Upper lobe of left lung (tissue), 6 donors: Measurements from ENCODE around the gene PRLH. TPM values are rescaled to one million over a fixed set of nuclear protein-coding genes. Genes with fewer than 3 reads are reported as not detected.
A peak's percentile ranks its signal among the peaks of the same experiment; 100 is the strongest.

Experiments used
- ATAC-seq, 2 donors: fragments of 200-7000 bp; cut with Tn5 transposase; one replicate each; pipeline ENCODE4 v1.9.1; 2022; ENCODE audit warnings: mild to moderate bottlenecking in 2 of 2, moderate library complexity in 2 of 2; ENCODE audit not compliant: low FRiP score in 2 of 2
- DNase-seq, 2 donors: peaks; one replicate each; pipeline ENCODE4 v3.0.0-alpha.2; 2019 to 2020
- H3K27ac ChIP-seq, 4 donors: fragments of 200-600 bp; sonication (generic); one replicate each; pipeline ENCODE4 v1.5.1; 2016 to 2019
- H3K27me3 ChIP-seq, 4 donors: fragments of 200-600 bp; sonication (generic); one replicate each; pipeline ENCODE4 v1.5.1; 2017 to 2019
- H3K36me3 ChIP-seq, 4 donors: fragments of 200-600 bp; sonication (generic); one replicate each; pipeline ENCODE4 v1.5.1; 2016 to 2019
- H3K4me1 ChIP-seq, 4 donors: fragments of 200-600 bp; sonication (generic); one replicate each; pipeline ENCODE4 v1.5.1; 2018 to 2019
- H3K4me3 ChIP-seq, 4 donors: fragments of 200-600 bp; sonication (generic); one replicate each; pipeline ENCODE4 v1.5.1; 2017 to 2019; ENCODE audit warnings: mild to moderate bottlenecking in 2 of 4, moderate library complexity in 1 of 4
- H3K9me3 ChIP-seq, 4 donors: fragments of 200-600 bp; sonication (generic); one replicate each; pipeline ENCODE4 v1.5.1; 2018 to 2019
- EP300 ChIP-seq, 4 donors: sonication (generic); formaldehyde crosslinking; IDR thresholded peaks; one replicate each; pipeline ENCODE4 v1.5.1; 2017; ENCODE audit warnings: antibody characterized with exemption in 4 of 4, control low read depth in 2 of 4
- POLR2A ChIP-seq, 4 donors: fragments of 450-650 bp; IDR thresholded peaks; one replicate each; pipeline ENCODE4 v1.5.1; 2016 to 2017; ENCODE audit warnings: antibody characterized with exemption in 4 of 4, mild to moderate bottlenecking in 2 of 4
- POLR2AphosphoS5 ChIP-seq, 2 donors: sonication (generic); formaldehyde crosslinking; IDR thresholded peaks; one replicate each; pipeline ENCODE4 v1.5.1; 2017; ENCODE audit warnings: antibody characterized with exemption in 2 of 2
- WGBS, 2 donors: methylation state at CpG; one replicate each; pipeline ENCODE4 v1.1.5; 2017 to 2018; 5-methylcytosine and 5-hydroxymethylcytosine counted together
- total RNA-seq, 6 donors: library from RNA; depleted of rRNA in 4 of 6; stranded (reverse); fragments of >200 nt in 4 of 6; gene quantifications; one replicate each; pipeline versions ENCODE4 v1.1.0 to v1.2.1, GENCODE V29; 2016 to 2021
- TF ChIP-seq, protein P1 (sequence below), 6 experiments: fragments of 450-650 bp in 4 of 6; fragments of 200-600 bp in 2 of 6; sonication (generic) in 2 of 6; IDR thresholded peaks; one replicate each; pipeline ENCODE4 v1.5.1; 2016 to 2019; ENCODE audit warnings: antibody characterized with exemption in 6 of 6
- donor health status: DM: no; HTN: no; CAD: no; lungs with moderate emphysema.
- donor health status: DM: no; HTN: yes; CAD: no; lungs with severe emphysema.

PRLH gene
- total RNA-seq, 6 donors from 2014 or later: not detected

DNA sequence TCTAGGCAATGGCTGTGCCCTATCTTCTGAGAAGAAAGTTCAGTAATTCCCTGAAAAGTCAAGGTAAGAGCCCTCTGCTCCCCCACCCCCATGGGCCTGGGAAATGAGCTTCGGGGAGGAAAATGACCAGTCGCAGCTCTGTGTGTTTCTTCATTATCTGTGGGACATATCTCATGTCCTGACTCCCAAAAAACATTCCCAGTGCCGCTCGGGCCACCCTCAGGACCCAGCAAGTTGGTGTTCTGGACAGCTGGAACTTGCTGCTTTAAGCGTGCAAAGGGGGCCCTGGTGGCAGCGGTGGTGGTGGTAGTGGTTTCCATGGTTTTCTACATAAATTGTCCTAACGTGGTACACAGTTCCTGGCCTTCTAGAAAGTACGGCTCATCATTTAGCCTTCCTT is 17.2 kb upstream of the PRLH start:
- DNase-seq (no peak), ATAC-seq (no peak)
- H3K27ac ChIP-seq: no peak overlapping the region
- TF ChIP-seq, protein P1, sequence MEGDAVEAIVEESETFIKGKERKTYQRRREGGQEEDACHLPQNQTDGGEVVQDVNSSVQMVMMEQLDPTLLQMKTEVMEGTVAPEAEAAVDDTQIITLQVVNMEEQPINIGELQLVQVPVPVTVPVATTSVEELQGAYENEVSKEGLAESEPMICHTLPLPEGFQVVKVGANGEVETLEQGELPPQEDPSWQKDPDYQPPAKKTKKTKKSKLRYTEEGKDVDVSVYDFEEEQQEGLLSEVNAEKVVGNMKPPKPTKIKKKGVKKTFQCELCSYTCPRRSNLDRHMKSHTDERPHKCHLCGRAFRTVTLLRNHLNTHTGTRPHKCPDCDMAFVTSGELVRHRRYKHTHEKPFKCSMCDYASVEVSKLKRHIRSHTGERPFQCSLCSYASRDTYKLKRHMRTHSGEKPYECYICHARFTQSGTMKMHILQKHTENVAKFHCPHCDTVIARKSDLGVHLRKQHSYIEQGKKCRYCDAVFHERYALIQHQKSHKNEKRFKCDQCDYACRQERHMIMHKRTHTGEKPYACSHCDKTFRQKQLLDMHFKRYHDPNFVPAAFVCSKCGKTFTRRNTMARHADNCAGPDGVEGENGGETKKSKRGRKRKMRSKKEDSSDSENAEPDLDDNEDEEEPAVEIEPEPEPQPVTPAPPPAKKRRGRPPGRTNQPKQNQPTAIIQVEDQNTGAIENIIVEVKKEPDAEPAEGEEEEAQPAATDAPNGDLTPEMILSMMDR (IDR thresholded peaks at IDR 0.05): no peak
- TF ChIP-seq POLR2AphosphoS5 (IDR thresholded peaks at IDR 0.05) (no peak), POLR2A (IDR thresholded peaks at IDR 0.05) (no peak), EP300 (IDR thresholded peaks at IDR 0.05) (no peak)
- 87% methylated on average over 8 of the region's 8 CpGs for WGBS, 2 donors
- no peak overlapping the region for H3K4me3 ChIP-seq
- H3K27me3 ChIP-seq: no peaks in the 10 kb centered on the region
- H3K4me1 ChIP-seq: peaks cover 6 to 16% (median 8%) of the 10 kb centered on the region in 4 donors
- H3K9me3 ChIP-seq: no peaks in the 10 kb centered on the region
- H3K36me3 ChIP-seq: peaks cover 4 to 29% (median 9%) of the 10 kb centered on the region in 4 donors

DNA sequence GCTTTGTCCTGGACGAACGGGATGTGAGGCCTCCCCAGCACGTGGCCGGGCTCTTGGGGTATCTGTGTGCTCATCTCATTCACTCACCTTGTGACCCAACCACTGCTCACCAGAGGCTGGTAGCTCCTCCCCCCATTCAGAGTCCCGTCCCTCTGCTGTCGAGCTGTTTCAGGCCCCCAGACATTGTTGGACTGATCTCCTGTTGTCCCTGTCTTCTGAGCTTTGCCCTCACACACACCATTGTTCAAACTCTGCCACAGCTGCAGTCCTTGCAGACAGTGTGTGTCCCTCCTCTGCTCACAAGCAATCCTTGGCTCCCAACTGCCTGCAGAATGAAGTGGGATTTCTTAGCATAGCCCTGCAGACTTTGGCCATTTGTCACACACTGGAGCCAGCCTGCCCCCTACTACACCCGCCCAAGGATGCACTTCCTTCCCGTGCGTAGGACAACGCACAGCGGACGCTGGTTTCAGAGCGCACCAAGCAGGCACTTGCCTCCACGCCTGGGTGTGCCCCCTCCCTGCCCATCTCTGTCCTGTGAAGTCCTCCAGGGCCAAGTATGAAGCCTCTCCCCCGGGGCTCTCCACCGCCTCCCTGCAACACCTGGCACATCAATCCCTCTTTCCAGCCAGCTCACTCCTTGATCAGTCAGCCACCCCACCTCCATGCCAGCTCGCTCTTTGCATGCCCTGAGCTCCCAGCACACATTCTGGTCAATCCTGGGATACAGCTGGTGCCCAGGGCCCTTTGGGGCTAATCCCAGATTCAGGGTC is 16.5 kb upstream of the PRLH start:
- H3K9me3 ChIP-seq: peaks cover 0 to 2% (median 0%) of the 10 kb centered on the region in 4 donors
- peak overlapping the region in 1 of 4 donors; percentile 23 for H3K27ac ChIP-seq
- H3K36me3 ChIP-seq: peaks cover 4 to 29% (median 12%) of the 10 kb centered on the region in 4 donors
- ATAC-seq (peak in 1 of 2 donors; percentile 6), DNase-seq (no peak)
- TF ChIP-seq POLR2AphosphoS5 (IDR thresholded peaks at IDR 0.05) (peak in 1 of 2 donors; percentile 27), POLR2A (IDR thresholded peaks at IDR 0.05) (no peak)
- peaks cover 6 to 16% (median 8%) of the 10 kb centered on the region in 4 donors for H3K4me1 ChIP-seq
- no peak overlapping the region for H3K4me3 ChIP-seq
- H3K27me3 ChIP-seq: no peaks in the 10 kb centered on the region
- 67 to 72% methylated on average over 11 to 17 of the region's 17 CpGs for WGBS, 2 donors

GRCh38 chr2:237551071-237551574 is 15.3 kb upstream of the PRLH start:
- Histone ChIP-seq H3K4me3 (no peak overlapping the region), H3K9me3 (peaks cover 7 to 15% (median 10%) of the 10 kb centered on the region in 4 donors), H3K27ac (no peak overlapping the region), H3K27me3 (no peaks in the 10 kb centered on the region), H3K36me3 (peaks cover 4 to 29% (median 18%) of the 10 kb centered on the region in 4 donors), H3K4me1 (peaks cover 6 to 16% (median 8%) of the 10 kb centered on the region in 4 donors)
- ATAC-seq (no peak), DNase-seq (no peak)
- TF ChIP-seq POLR2AphosphoS5 (IDR thresholded peaks at IDR 0.05) (no peak), POLR2A (IDR thresholded peaks at IDR 0.05) (no peak), EP300 (IDR thresholded peaks at IDR 0.05) (no peak)
- TF ChIP-seq, protein P1 (IDR thresholded peaks at IDR 0.05): no peak
- 94 to 98% methylated on average over 9 to 16 of the region's 16 CpGs for WGBS, 2 donors

DNA sequence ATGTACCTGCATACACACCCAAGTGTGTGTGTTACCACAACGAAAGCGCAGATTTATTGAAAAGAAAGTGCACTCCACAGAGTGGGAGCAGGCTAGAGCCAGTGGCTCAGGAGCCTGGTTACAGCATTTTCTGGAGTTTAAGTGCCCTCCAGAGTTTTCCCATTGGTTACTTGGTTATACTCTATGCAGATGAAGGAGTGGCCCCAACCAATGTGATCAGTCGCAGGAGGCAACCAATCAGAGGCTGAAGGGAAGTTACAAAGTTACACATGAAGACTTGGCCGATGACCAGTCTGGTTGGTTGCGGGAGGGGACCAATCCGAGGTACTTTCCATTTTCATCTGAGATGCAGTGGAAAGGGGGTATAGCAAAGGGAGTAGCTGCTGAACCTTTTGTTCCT is 13.5 kb upstream of the PRLH start:
- TF ChIP-seq POLR2AphosphoS5 (IDR thresholded peaks at IDR 0.05): no peak
- TF ChIP-seq EP300 (IDR thresholded peaks at IDR 0.05): no peak
- TF ChIP-seq POLR2A (IDR thresholded peaks at IDR 0.05): no peak
- TF ChIP-seq, protein P1 (IDR thresholded peaks at IDR 0.05): no peak
- Histone ChIP-seq H3K27me3 (no peaks in the 10 kb centered on the region), H3K36me3 (peaks cover 4 to 29% (median 16%) of the 10 kb centered on the region in 4 donors), H3K9me3 (peaks cover 7 to 17% (median 10%) of the 10 kb centered on the region in 4 donors), H3K4me3 (no peak overlapping the region), H3K4me1 (peaks cover 2 to 12% (median 4%) of the 10 kb centered on the region in 4 donors), H3K27ac (no peak overlapping the region)
- ATAC-seq: no peak
- DNase-seq: no peak
- 79 to 90% methylated on average over 6 of the region's 6 CpGs for whole genome bisulfite sequencing, 2 donors

GRCh38 chr2:237553948-237554347 is 12.4 kb upstream of the PRLH start:
- WGBS, 2 donors: 73 to 76% methylated on average over 7 of the region's 7 CpGs
- TF ChIP-seq POLR2A (IDR thresholded peaks at IDR 0.05) (no peak), POLR2AphosphoS5 (IDR thresholded peaks at IDR 0.05) (no peak), EP300 (IDR thresholded peaks at IDR 0.05) (no peak)
- TF ChIP-seq, protein P1 (IDR thresholded peaks at IDR 0.05): no peak
- DNase-seq (no peak), ATAC-seq (no peak)
- H3K27ac ChIP-seq: no peak overlapping the region
- H3K4me3 ChIP-seq: no peak overlapping the region
- peaks cover 4 to 24% (median 13%) of the 10 kb centered on the region in 4 donors for H3K36me3 ChIP-seq
- H3K27me3 ChIP-seq: no peaks in the 10 kb centered on the region
- H3K9me3 ChIP-seq: peaks cover 7 to 17% (median 10%) of the 10 kb centered on the region in 4 donors
- peaks cover 0 to 9% (median 2%) of the 10 kb centered on the region in 4 donors for H3K4me1 ChIP-seq
